SK-N-SH treated with all-trans-retinoic acid at 6 μM for 48 hours (cell line): ENCODE measurements around the gene GPR153.

Experiments
- ATAC-seq: fragments of 200-7000 bp; cut with Tn5 transposase; 3 replicates; pipeline ENCODE4 v1.9.1; 2020; ENCODE audit warnings: mild to moderate bottlenecking, moderate library complexity
- ARNTL ChIP-seq: fragments of 450-650 bp; formaldehyde crosslinking; IDR thresholded peaks from 2 replicates; pipeline ENCODE4 v1.5.0; 2020; ENCODE audit warnings: low read depth, mild to moderate bottlenecking, moderate library complexity, borderline replicate concordance
- BACH2 ChIP-seq: fragments of 250-450 bp; sonication (Bioruptor Pico); IDR thresholded peaks from 2 replicates; pipeline ENCODE4 v1.9.0; 2021; ENCODE audit warnings: mild to moderate bottlenecking, borderline replicate concordance
- CREB5 ChIP-seq: fragments of 250-450 bp; sonication (Bioruptor Pico); IDR thresholded peaks from 2 replicates; pipeline ENCODE4 v1.5.1; 2020; ENCODE audit warnings: low read depth, mild to moderate bottlenecking, moderate library complexity
- CSDC2 ChIP-seq: fragments of 250-450 bp; sonication (Bioruptor Pico); IDR thresholded peaks from 2 replicates; pipeline ENCODE4 v1.5.0; 2020; ENCODE audit warnings: mild to moderate bottlenecking, moderate library complexity
- CSRNP3 ChIP-seq: fragments of 250-450 bp; sonication (Bioruptor Pico); IDR thresholded peaks from 2 replicates; pipeline ENCODE4 v1.5.1; 2021; ENCODE audit warnings: mild to moderate bottlenecking, moderate library complexity
- ESRRG ChIP-seq: fragments of 250-450 bp; sonication (Bioruptor Pico); IDR thresholded peaks from 2 replicates; pipeline ENCODE4 v1.6.1; 2021; ENCODE audit warnings: mild to moderate bottlenecking
- GLIS3 ChIP-seq: fragments of 250-450 bp; sonication (Bioruptor Pico); IDR thresholded peaks from 2 replicates; pipeline ENCODE4 v1.5.0; 2020; ENCODE audit warnings: mild to moderate bottlenecking, moderate library complexity
- ISL1 ChIP-seq: fragments of 250-450 bp; sonication (Bioruptor Pico); IDR thresholded peaks from 2 replicates; pipeline ENCODE4 v2.1.2; 2022; ENCODE audit warnings: mild to moderate bottlenecking, moderate library complexity
- OSR1 ChIP-seq: fragments of 250-450 bp; sonication (Bioruptor Pico); IDR thresholded peaks from 2 replicates; pipeline ENCODE4 v1.8.0; 2022; ENCODE audit warnings: moderate library complexity, mild to moderate bottlenecking, inconsistent platforms
- PATZ1 ChIP-seq: fragments of 250-450 bp; sonication (Bioruptor Pico); IDR thresholded peaks from 2 replicates; pipeline ENCODE4 v1.8.0; 2020; ENCODE audit warnings: mild to moderate bottlenecking, moderate library complexity, borderline replicate concordance
- POU6F1 ChIP-seq: fragments of 250-450 bp; sonication (Bioruptor Pico); IDR thresholded peaks from 2 replicates; pipeline ENCODE4 v1.8.0; 2021; ENCODE audit warnings: low read depth, mild to moderate bottlenecking, moderate library complexity, borderline replicate concordance
- PPARA ChIP-seq: fragments of 250-450 bp; sonication (Bioruptor Pico); IDR thresholded peaks from 2 replicates; pipeline ENCODE4 v1.5.0; 2020; ENCODE audit warnings: mild to moderate bottlenecking, borderline replicate concordance
- RARB ChIP-seq: fragments of 250-450 bp; sonication (Bioruptor Pico); IDR thresholded peaks from 2 replicates; pipeline ENCODE4 v1.8.0; 2021; ENCODE audit warnings: mild to moderate bottlenecking, moderate library complexity
- SNAI2 ChIP-seq: fragments of 250-450 bp; sonication (Bioruptor Pico); IDR thresholded peaks from 2 replicates; pipeline ENCODE4 v1.5.0; 2020; ENCODE audit warnings: mild to moderate bottlenecking, moderate library complexity
- TCF4 ChIP-seq: fragments of 250-450 bp; sonication (Bioruptor Pico); IDR thresholded peaks from 2 replicates; pipeline ENCODE4 v1.8.0; 2021; ENCODE audit warnings: mild to moderate bottlenecking, moderate library complexity, borderline replicate concordance
- TOX ChIP-seq: fragments of 250-450 bp; sonication (Bioruptor Pico); IDR thresholded peaks from 2 replicates; pipeline ENCODE4 v1.8.0; 2021; ENCODE audit warnings: mild to moderate bottlenecking, moderate library complexity, borderline replicate concordance
- TSHZ2 ChIP-seq: fragments of 250-450 bp; sonication (Bioruptor Pico); IDR thresholded peaks from 2 replicates; pipeline ENCODE4 v1.5.0; 2020; ENCODE audit warnings: mild to moderate bottlenecking, moderate library complexity
- ZC3H10 ChIP-seq: fragments of 250-450 bp; sonication (Bioruptor Pico); IDR thresholded peaks from 2 replicates; pipeline ENCODE4 v1.5.1; 2021; ENCODE audit warnings: mild to moderate bottlenecking, moderate library complexity
- ZFP3 ChIP-seq: fragments of 250-450 bp; sonication (Bioruptor Pico); IDR thresholded peaks from 2 replicates; pipeline ENCODE4 v1.5.0; 2020; ENCODE audit warnings: mild to moderate bottlenecking, moderate library complexity
- ZFP30 ChIP-seq: fragments of 450-650 bp; formaldehyde crosslinking; IDR thresholded peaks from 2 replicates; pipeline ENCODE4 v1.5.0; 2022; ENCODE audit warnings: mild to moderate bottlenecking, moderate library complexity
- ZNF565 ChIP-seq: fragments of 450-650 bp; formaldehyde crosslinking; conservative IDR thresholded peaks from 2 replicates; pipeline ENCODE4 v1.5.0; 2020; ENCODE audit warnings: low read depth, mild to moderate bottlenecking, moderate library complexity
- ZNF70 ChIP-seq: fragments of 450-650 bp; formaldehyde crosslinking; IDR thresholded peaks from 2 replicates; pipeline ENCODE4 v1.5.0; 2020; ENCODE audit warnings: mild to moderate bottlenecking, moderate library complexity
- ZNF8 ChIP-seq: fragments of 450-650 bp; formaldehyde crosslinking; IDR thresholded peaks from 2 replicates; pipeline ENCODE4 v1.5.0; 2020; ENCODE audit warnings: mild to moderate bottlenecking, moderate library complexity

GPR153 gene

GRCh38 chr1:6294890-6295556, 34.1 kb upstream of the GPR153 start:
- no peak for TF ChIP-seq ZC3H10
- no peak for TF ChIP-seq RARB (CRISPR knock-in tag)
- no peak for ATAC-seq

GRCh38 chr1:6294080-6294889, 33.4 kb upstream of the GPR153 start:
- no peak for TF ChIP-seq TOX (CRISPR knock-in tag)
- no peak for TF ChIP-seq ZFP3 (CRISPR knock-in tag)
- no peak for TF ChIP-seq BACH2
- TF ChIP-seq ZFP30 = no peak
- TF ChIP-seq OSR1 (CRISPR knock-in tag) = no peak
- TF ChIP-seq ISL1 (CRISPR knock-in tag) = no peak
- no peak for TF ChIP-seq CREB5
- TF ChIP-seq CSDC2 = no peak
- no peak for TF ChIP-seq ZNF565 (CRISPR knock-in tag)
- TF ChIP-seq ZC3H10 = no peak
- no peak for TF ChIP-seq TCF4
- TF ChIP-seq PATZ1 = no peak
- TF ChIP-seq GLIS3 (CRISPR knock-in tag) = no peak
- no peak for TF ChIP-seq ARNTL (CRISPR knock-in tag)
- TF ChIP-seq POU6F1 (CRISPR knock-in tag) = no peak
- no peak for TF ChIP-seq ZNF8
- no peak for TF ChIP-seq PPARA
- no peak for ATAC-seq

- ATAC-seq = no peak
- TF ChIP-seq ZFP30 (no peak), ZNF70 (CRISPR knock-in tag) (no peak), RARB (CRISPR knock-in tag) (no peak), ZNF565 (CRISPR knock-in tag) (no peak), ESRRG (no peak), CSRNP3 (CRISPR knock-in tag) (no peak), BACH2 (no peak), GLIS3 (CRISPR knock-in tag) (no peak), ZFP3 (CRISPR knock-in tag) (no peak), TOX (CRISPR knock-in tag) (no peak)
Measured at GRCh38 chr1:6292102-6292501, 31.2 kb upstream of the GPR153 start.

- no peak for ATAC-seq
- TF ChIP-seq SNAI2 (CRISPR knock-in tag) (no peak), ZC3H10 (no peak), ZNF8 (no peak)
Measured at GRCh38 chr1:6288665-6289064, 27.8 kb upstream of the GPR153 start.

- ATAC-seq = no peak
- TF ChIP-seq ZNF565 (CRISPR knock-in tag) (no peak), ZFP30 (no peak), OSR1 (CRISPR knock-in tag) (no peak), CSDC2 (no peak), TCF4 (no peak), CREB5 (no peak), TSHZ2 (CRISPR knock-in tag) (no peak), BACH2 (no peak)
Measured at GRCh38 chr1:6288026-6288425, 27.1 kb upstream of the GPR153 start.
